ENCODE data around the gene NFIA.

Gene NFIA

DNA sequence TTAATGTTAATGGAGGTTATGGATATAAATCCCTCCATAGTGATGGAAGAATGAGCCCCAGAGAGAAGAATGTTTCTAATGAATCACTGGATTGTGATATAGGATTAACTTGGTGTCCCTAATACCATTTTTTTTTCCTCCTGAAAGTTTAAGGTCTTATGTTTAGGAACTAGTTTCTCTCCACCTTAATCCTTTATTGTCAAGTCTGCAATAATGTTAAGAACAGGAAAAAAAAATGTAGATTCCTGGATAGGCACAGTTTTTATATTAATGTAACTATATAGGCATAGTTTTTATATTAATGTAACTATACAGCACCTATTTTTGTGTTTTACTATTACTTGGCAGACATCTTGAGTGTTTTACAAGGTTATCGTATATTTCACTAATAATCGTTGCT lies 34.9 kb downstream of the NFIA start:
- H3K4me3 ChIP-seq (ENCODE audit: low read length): no peak overlapping the region
- DNase-seq (ENCODE audit: low read depth): no peak
- TF ChIP-seq, protein P1, sequence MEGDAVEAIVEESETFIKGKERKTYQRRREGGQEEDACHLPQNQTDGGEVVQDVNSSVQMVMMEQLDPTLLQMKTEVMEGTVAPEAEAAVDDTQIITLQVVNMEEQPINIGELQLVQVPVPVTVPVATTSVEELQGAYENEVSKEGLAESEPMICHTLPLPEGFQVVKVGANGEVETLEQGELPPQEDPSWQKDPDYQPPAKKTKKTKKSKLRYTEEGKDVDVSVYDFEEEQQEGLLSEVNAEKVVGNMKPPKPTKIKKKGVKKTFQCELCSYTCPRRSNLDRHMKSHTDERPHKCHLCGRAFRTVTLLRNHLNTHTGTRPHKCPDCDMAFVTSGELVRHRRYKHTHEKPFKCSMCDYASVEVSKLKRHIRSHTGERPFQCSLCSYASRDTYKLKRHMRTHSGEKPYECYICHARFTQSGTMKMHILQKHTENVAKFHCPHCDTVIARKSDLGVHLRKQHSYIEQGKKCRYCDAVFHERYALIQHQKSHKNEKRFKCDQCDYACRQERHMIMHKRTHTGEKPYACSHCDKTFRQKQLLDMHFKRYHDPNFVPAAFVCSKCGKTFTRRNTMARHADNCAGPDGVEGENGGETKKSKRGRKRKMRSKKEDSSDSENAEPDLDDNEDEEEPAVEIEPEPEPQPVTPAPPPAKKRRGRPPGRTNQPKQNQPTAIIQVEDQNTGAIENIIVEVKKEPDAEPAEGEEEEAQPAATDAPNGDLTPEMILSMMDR (conservative IDR thresholded peaks at IDR 0.05; ENCODE audit: low read length): no peak

DNA sequence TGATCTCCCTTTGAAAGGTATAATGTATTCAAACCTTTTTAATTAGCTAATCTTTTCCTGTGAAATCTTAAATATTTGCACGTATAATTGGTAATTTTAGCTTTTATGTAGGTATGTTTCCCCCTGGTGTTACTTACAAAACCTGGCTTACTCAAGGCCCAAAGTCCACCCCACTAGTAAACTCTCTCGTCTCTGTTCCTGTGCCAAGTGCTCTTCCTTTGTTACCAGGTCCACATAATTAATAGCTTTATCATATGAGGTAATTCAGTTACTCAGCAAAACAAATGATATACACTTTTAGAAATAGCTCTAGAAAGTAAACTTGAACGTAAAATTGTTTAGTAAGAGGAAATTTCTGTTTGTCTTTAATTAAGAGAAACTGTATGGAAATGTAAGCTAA lies 36.7 kb downstream of the NFIA start:
- TF ChIP-seq, protein P1 (conservative IDR thresholded peaks at IDR 0.05; ENCODE audit: low read length): no peak
- DNase-seq (ENCODE audit: low read depth): no peak
- H3K4me3 ChIP-seq (ENCODE audit: low read length): no peak overlapping the region

DNA sequence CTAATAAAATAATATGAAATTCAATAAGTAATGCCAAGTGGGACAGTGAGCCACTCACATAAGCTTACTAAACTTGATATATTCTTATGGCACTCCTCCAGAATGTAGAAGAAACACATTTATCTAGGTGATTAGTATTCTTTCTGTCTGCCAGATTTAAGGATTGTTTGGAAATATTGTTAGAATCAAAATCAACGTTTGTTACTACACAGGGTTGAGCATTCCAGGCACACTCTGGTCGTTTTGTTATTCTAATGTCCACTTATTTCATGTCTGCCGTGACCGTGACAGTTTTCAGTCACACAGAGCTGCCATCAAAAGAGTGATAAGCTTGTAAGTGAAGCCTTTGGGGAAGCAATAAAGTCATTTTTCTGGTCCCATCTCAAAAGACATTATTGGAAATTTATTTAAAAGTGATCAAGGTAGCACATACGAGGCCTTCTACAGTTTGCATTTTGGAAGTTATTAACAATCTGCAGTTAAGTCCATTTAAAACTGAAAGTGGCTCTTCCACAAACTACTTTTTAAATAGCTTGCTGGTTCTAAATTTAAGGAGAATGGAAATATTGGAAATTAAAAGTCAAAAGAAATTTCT lies 38.0 kb downstream of the NFIA start:
- H3K4me3 ChIP-seq (ENCODE audit: low read length): peak overlapping the region; percentile 33
- TF ChIP-seq, protein P1 (conservative IDR thresholded peaks at IDR 0.05; ENCODE audit: low read length): no peak
- DNase-seq (ENCODE audit: low read depth): no peak

DNA sequence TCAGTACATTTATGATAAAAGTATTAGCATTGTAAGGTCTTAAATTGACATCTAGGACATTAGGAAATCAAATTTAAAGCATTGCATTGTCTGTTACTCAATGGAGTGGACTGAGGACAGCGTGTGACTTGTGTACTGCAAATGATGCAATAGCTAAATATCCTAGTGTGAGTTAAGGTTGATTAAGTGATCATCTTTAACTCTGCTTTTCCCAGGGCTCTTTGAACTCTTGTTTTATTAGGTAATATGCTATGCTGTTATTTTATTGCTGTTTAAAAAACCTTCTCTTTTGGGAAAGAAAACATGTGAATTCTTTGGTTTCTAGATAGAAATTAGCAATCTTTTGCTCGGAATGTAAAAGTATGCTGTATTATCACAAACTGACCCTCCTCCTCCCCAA lies 38.6 kb downstream of the NFIA start:
- peak; percentile 54 for DNase-seq (ENCODE audit: low read depth)
- H3K4me3 ChIP-seq (ENCODE audit: low read length): peak overlapping the region; percentile 33
- TF ChIP-seq, protein P1 (conservative IDR thresholded peaks at IDR 0.05; ENCODE audit: low read length): no peak

DNA sequence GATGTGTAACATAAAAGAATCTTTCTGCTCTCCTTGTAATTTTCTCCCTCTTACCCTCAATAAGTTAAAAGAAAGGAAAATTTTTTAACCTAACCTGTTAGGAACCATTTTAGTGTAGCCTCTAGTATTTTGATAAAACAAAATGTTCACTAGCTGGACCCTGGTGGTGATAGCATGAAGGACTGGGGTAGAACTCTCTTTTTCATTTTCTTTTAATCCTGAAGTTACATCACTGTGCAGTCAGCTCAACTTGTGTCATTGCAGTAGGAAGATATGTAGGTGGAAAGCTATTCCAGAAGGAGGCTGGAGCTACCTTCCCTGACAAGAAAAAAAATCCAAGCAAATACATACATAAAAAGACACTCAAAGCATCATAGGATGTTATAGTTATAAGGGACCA lies 39.3 kb downstream of the NFIA start:
- H3K4me3 ChIP-seq (ENCODE audit: low read length): no peak overlapping the region
- TF ChIP-seq, protein P1 (conservative IDR thresholded peaks at IDR 0.05; ENCODE audit: low read length): 0 out of 2 replicates have a peak, but pooled peaks have one; percentile 9
- DNase-seq (ENCODE audit: low read depth): no peak

DNA sequence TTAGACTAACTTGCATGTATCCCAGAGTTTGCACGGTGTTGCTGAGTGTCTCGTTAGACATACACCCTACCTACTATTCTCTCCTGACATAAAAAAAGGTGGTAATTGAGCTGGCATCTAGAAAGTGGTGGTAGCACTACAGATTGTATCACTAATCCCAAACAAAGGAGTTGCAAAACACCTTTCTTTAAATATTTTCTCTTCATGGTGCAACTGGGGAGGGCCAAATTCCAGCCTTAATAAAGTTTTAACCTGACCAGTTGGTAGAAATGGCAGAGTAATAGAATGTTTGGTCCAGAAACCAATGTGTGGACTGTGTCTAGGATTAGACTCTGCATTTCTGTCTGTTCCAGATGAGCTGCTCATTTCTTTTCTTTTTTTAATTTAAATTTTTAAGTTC lies 40.0 kb downstream of the NFIA start:
- no peak for DNase-seq (ENCODE audit: low read depth)
- no peak overlapping the region for H3K4me3 ChIP-seq (ENCODE audit: low read length)
- TF ChIP-seq, protein P1 (conservative IDR thresholded peaks at IDR 0.05; ENCODE audit: low read length): no peak

DNA sequence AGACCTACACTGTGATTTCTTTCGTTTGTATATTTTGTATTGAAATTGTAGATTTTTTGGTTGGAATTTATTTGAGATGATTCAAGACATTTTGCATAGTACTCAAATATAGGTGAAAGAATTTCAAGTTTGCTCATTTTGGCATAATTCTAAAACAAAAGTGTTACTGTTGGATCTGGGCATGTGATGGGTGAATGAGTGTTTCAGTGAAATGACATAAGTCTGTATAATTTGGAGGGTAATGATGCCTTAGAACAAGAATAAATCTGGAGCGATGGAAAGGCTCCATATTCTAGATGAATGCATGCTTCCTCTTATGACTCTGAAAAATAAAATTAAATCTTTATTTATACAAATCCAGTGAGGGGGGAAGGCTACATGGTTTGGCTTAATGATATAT lies 41.0 kb downstream of the NFIA start:
- no peak overlapping the region for H3K4me3 ChIP-seq (ENCODE audit: low read length)
- no peak for DNase-seq (ENCODE audit: low read depth)
- TF ChIP-seq, protein P1 (conservative IDR thresholded peaks at IDR 0.05; ENCODE audit: low read length): no peak

Measured in AG10803 (cell line).